K562 (cell line): ENCODE data around the gene GLB1L2. TPM values are rescaled to one million over a fixed set of nuclear protein-coding genes. Genes with fewer than 3 reads are reported as not detected.

Experiments used
- ATAC-seq: fragments of 200-7000 bp; cut with Tn5 transposase; 3 replicates; pipeline ENCODE4 v1.9.1; 2020; ENCODE audit warnings: moderate library complexity
- BruUV-seq: library from RNA; stranded (reverse); fragments of 400-500 nt; replicated peaks from 2 replicates; lab custom pipeline; 2021; lab: Mats Ljungman, UMichigan
- CTCF ChIA-PET: fragments of 300-600 bp; formaldehyde crosslinking; extraction: SDS; loops from one replicate; lab custom pipeline; 2021; ENCODE audit warnings: low intra/inter-chr PET ratio; lab: Yijun Ruan, JAX
- POLR2A ChIA-PET: fragments of 300-600, 350-650 bp; sonication (Branson Sonifier 250); formaldehyde crosslinking; extraction: SDS; loops from one replicate; lab custom pipeline; 2021; ENCODE audit warnings: antibody characterized with exemption, inconsistent platforms; lab: Yijun Ruan, JAX
- DNase-seq, 4 experiments: peaks; one replicate each; pipeline versions ENCODE4 v3.0.0 to v3.0.0-alpha.2; 2011 to 2018; ENCODE audit warnings: low spot score in 3 of 4, mixed read lengths in 3 of 4; ENCODE audit errors: extremely low read depth in 1 of 4
- FAIRE-seq: peaks from 2 replicates; lab custom pipeline; 2011; peaks lifted over from hg19 to GRCh38; lab: Jason Lieb, UNC
- H2AFZ ChIP-seq: 2 replicates; pipeline ENCODE4 v1.6.0; 2011; ENCODE audit warnings: low read depth, low read length, control low read depth, inconsistent platforms
- H3K27ac ChIP-seq: fragments of 200-600 bp; 3 replicates; pipeline ENCODE4 v1.8.0; 2011; ENCODE audit warnings: low read depth, mild to moderate bottlenecking, control low read depth, inconsistent platforms, low read length, moderate library complexity, mixed read lengths; ENCODE audit errors: extremely low read depth
- H3K27me3 ChIP-seq, 2 experiments: fragments of 300-600 bp in 1 of 2; 2 replicates in 1 of 2; 3 replicates in 1 of 2; pipeline versions ENCODE4 v1.6.0 to v1.8.0; 2011; ENCODE audit warnings: inconsistent platforms in 2 of 2, low read length in 2 of 2, mild to moderate bottlenecking in 1 of 2, mixed read lengths in 1 of 2, moderate library complexity in 1 of 2; ENCODE audit not compliant: control insufficient read depth in 2 of 2, insufficient read depth in 2 of 2
- H3K36me3 ChIP-seq: fragments of 300-600 bp; 3 replicates; pipeline ENCODE4 v1.8.0; 2011; ENCODE audit warnings: mild to moderate bottlenecking, low read length, inconsistent platforms; ENCODE audit not compliant: control insufficient read depth, insufficient read depth
- H3K4me1 ChIP-seq, 2 experiments: fragments of 200-600 bp in 1 of 2; replicated peaks in 1 of 2; 2 replicates in 1 of 2; 3 replicates in 1 of 2; pipeline versions ENCODE4 v1.5.1 to v1.8.0; 2011; ENCODE audit warnings: inconsistent platforms in 2 of 2, low read length in 2 of 2, mild to moderate bottlenecking in 1 of 2, mixed read lengths in 1 of 2, moderate library complexity in 1 of 2; ENCODE audit not compliant: control insufficient read depth in 2 of 2, insufficient read depth in 2 of 2
- H3K4me2 ChIP-seq: 2 replicates; pipeline ENCODE4 v1.6.1; 2011; ENCODE audit warnings: low read length, control low read depth, inconsistent platforms, mixed read lengths; ENCODE audit not compliant: insufficient read depth
- H3K4me3 ChIP-seq: fragments of 200-600 bp; sonication (generic), shearing (Covaris generic); 2 replicates; pipeline ENCODE4 v1.5.1; 2016; ENCODE audit warnings: control low read depth, inconsistent platforms
- H3K79me2 ChIP-seq: fragments of 200-600 bp; 3 replicates; pipeline ENCODE4 v1.8.0; 2011; ENCODE audit warnings: low read length, inconsistent platforms; ENCODE audit not compliant: control insufficient read depth, insufficient read depth
- H3K9ac ChIP-seq, 2 experiments: 2 replicates each; pipeline versions ENCODE4 v1.6.0 to v1.6.1; 2011; ENCODE audit warnings: low read depth in 2 of 2, low read length in 2 of 2, control low read depth in 1 of 2, inconsistent platforms in 1 of 2, mild to moderate bottlenecking in 1 of 2, mixed read lengths in 1 of 2; ENCODE audit not compliant: insufficient read depth in 1 of 2
- H3K9me1 ChIP-seq: one replicate; pipeline ENCODE4 v1.6.0; 2011; ENCODE audit warnings: inconsistent platforms, mild to moderate bottlenecking, low read length, moderate library complexity; ENCODE audit not compliant: control insufficient read depth, insufficient read depth
- H3K9me3 ChIP-seq: replicated peaks from 2 replicates; pipeline ENCODE4 v1.5.1; 2011; ENCODE audit warnings: low read depth, low read length, inconsistent platforms; ENCODE audit not compliant: control insufficient read depth, insufficient read depth
- H4K20me1 ChIP-seq: replicated peaks from 2 replicates; pipeline ENCODE4 v1.6.1; 2011; ENCODE audit warnings: low read length, inconsistent platforms, mixed read lengths; ENCODE audit not compliant: control insufficient read depth, insufficient read depth
- BRD9 ChIP-seq: fragments of 450-650 bp; IDR thresholded peaks from 2 replicates; pipeline ENCODE4 v1.6.1; 2018; ENCODE audit warnings: low read depth; ENCODE audit not compliant: partially characterized antibody
- CBFA2T2 ChIP-seq: fragments of 450-650 bp; conservative IDR thresholded peaks from 2 replicates; pipeline ENCODE4 v1.6.1; 2017; ENCODE audit warnings: mild to moderate bottlenecking
- CBFA2T3 ChIP-seq: fragments of 450-650 bp; IDR thresholded peaks from 2 replicates; pipeline ENCODE4 v1.6.1; 2017
- HMBOX1 ChIP-seq: sonication (generic); IDR thresholded peaks from 2 replicates; pipeline ENCODE4 v1.6.1; 2016
- SMARCA5 ChIP-seq: fragments of 450-650 bp; IDR thresholded peaks from 2 replicates; pipeline ENCODE4 v1.6.1; 2016
- TSHZ1 ChIP-seq: fragments of 250-450 bp; sonication (Bioruptor Pico); IDR thresholded peaks from 2 replicates; pipeline ENCODE4 v1.4.0; 2020; ENCODE audit warnings: mild to moderate bottlenecking, moderate library complexity
- ZMIZ1 ChIP-seq, 2 experiments: fragments of 150-350 bp in 1 of 2; IDR thresholded peaks; 2 replicates each; pipeline ENCODE4 v1.6.1; 2012 to 2016; ENCODE audit warnings: low read depth in 2 of 2, low read length in 2 of 2, mild to moderate bottlenecking in 1 of 2, moderate library complexity in 1 of 2
- ZNF551 ChIP-seq: fragments of 250-450 bp; sonication (Bioruptor Pico); IDR thresholded peaks from 2 replicates; pipeline ENCODE4 v1.5.0; 2021; ENCODE audit warnings: mild to moderate bottlenecking, moderate library complexity
- WGBS: fragments of 100-300 bp; shearing (Covaris generic); methylation state at CpG from one replicate; pipeline ENCODE4 v1.1.6; 2016; ENCODE audit warnings: low coverage, mixed read lengths; ENCODE audit not compliant: insufficient coverage; ENCODE audit errors: missing lambda C conversion rate; 5-methylcytosine and 5-hydroxymethylcytosine counted together
- in situ Hi-C: fragments of 300-500 bp; cut with MboI; formaldehyde crosslinking; loops from 4 replicates; pipeline ENCODE4 v1.15.0; 2018; ENCODE audit warnings: inconsistent platforms, mixed read lengths
- intact Hi-C: fragments of 100-400 bp; cut with micrococcal nuclease; formaldehyde crosslinking; loops from 2 replicates; pipeline ENCODE4 v1.14.2; 2022
- polyA plus RNA-seq, 8 experiments: library from polyadenylated mRNA; depleted of rRNA in 4 of 8; stranded (reverse) in 5 of 8; unstranded in 3 of 8; fragments of >200 nt; fragmentation: Nextera tagmentation in 2 of 8; fragmentation: Illumina TruSeq in 1 of 8; extraction: Ambion mirVana in 2 of 8; extraction: Trizol in 1 of 8; gene quantifications; 2 replicates each; pipeline versions ENCODE4 v1.2.1 to v1.2.3, GENCODE V29; 2011 to 2014; ENCODE audit warnings: inconsistent platforms in 1 of 8, missing spikeins in 1 of 8
- total RNA-seq, 7 experiments: library from RNA; depleted of rRNA in 6 of 7; stranded (reverse); fragments of >200 nt in 6 of 7; fragmentation: Illumina TruSeq in 2 of 7; extraction: Trizol in 2 of 7; gene quantifications; 2 replicates each; pipeline versions ENCODE4 v1.2.1 to v1.2.3, GENCODE V29; 2011 to 2021; ENCODE audit warnings: low replicate concordance in 1 of 7

The GLB1L2 gene
- total and polyA plus RNA-seq, 9 of the 15 experiments (the other 6 are each of a cell fraction or from before 2014, with no cell fraction given), result 0.84 to 21.4 (median 13.8) TPM

DNA sequence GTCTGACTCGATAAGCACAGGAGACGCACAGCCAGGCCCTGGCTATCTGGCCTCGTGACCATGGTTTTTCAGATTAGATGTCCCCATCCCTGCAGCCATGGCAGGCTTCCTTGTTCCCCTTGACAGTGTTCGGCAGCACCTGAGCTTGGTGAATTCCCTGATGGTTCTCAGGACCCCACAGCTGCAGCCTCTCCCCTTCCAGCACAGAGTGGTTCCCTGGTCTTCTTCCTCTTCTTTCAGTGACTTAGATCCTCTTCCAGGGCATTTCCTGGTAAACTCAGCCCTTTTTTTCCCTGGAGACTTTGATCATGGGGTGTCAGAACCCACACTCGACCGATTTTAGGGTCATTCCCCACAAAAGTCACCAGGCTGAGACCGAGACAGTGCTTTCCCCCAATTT, 41.1 kb upstream of the GLB1L2 start:
- intact Hi-C loops (no loop called here), in situ Hi-C loops (no loop called here)
- Histone ChIP-seq H3K36me3 (no peaks in the 10 kb centered on the region), H3K27me3 (peaks cover 18 to 36% of the 10 kb centered on the region in 2 experiments), H3K4me1 (peaks cover 5 to 11% of the 10 kb centered on the region in 2 experiments; a peak in 3 of 5 replicates), H3K4me2 (no peak overlapping the region), H3K9me1 (no peaks in the 10 kb centered on the region), H3K9ac (no peak overlapping the region), H3K4me3 (no peak overlapping the region), H2AFZ (no peak overlapping the region), H3K79me2 (no peaks in the 10 kb centered on the region), H3K27ac (no peak overlapping the region), H3K9me3 (no peaks in the 10 kb centered on the region), H4K20me1 (no peaks in the 10 kb centered on the region; the same call in 1 of the 2 replicates)
- FAIRE-seq, result no peak
- DNase-seq, result peak in 1 of 4 experiments; percentile 27
- ChIA-PET CTCF (no interaction called here), POLR2A (no interaction called here)
- WGBS, result 16% methylated on average over 6 of the region's 7 CpGs
- no peak; the same call in 2 of the 3 replicates for ATAC-seq
- BruUV-seq, result no TSS peak
- TF ChIP-seq HMBOX1, result no peak
- no peak for TF ChIP-seq TSHZ1
- no peak for TF ChIP-seq ZMIZ1 (IDR thresholded peaks at IDR 0.05; ENCODE audit: low read depth in 2 of 2, low read length in 2 of 2)
- TF ChIP-seq CBFA2T3, result peak; percentile 38
- peak; percentile 29 for TF ChIP-seq BRD9
- 0 out of 2 replicates have a peak, but pooled peaks have one; percentile 21 for TF ChIP-seq CBFA2T2
- TF ChIP-seq ZNF551 (CRISPR knock-in tag), result no peak
- no peak for TF ChIP-seq SMARCA5
